Testis (tissue), 3 donors: Measurements from ENCODE around the gene ATP2A2. TPM values are rescaled to one million over a fixed set of nuclear protein-coding genes. Genes with fewer than 3 reads are reported as not detected.
A peak's percentile ranks its signal among the peaks of the same experiment; 100 is the strongest.
"Not testable (repeated sequence)": the region's sequence is repeated elsewhere in the genome, so short reads cannot be mapped to it uniquely, and the experiment has no call there.

ENCODE experiments used
- DNase-seq: peaks from one replicate; pipeline ENCODE4 v3.0.0-alpha.2; 2019
- H3K27ac ChIP-seq, 2 donors: fragments of 200-600 bp; sonication (generic); one replicate each; pipeline ENCODE4 v1.5.1; 2019
- H3K27me3 ChIP-seq: fragments of 200-600 bp; sonication (generic); one replicate; pipeline ENCODE4 v1.5.1; 2019
- H3K36me3 ChIP-seq: fragments of 200-600 bp; sonication (generic); one replicate; pipeline ENCODE4 v1.5.1; 2017; ENCODE audit warnings: low read depth; ENCODE audit errors: missing control alignments
- H3K4me1 ChIP-seq: fragments of 200-600 bp; sonication (generic); one replicate; pipeline ENCODE4 v1.5.1; 2019
- H3K4me3 ChIP-seq, 2 donors: fragments of 200-600 bp; sonication (generic); one replicate each; pipeline ENCODE4 v1.5.1; 2017 to 2019
- H3K9me3 ChIP-seq: fragments of 200-600 bp; sonication (generic); one replicate; pipeline ENCODE4 v1.5.1; 2017
- POLR2A ChIP-seq: fragments of 450-650 bp; IDR thresholded peaks from one replicate; pipeline ENCODE4 v1.6.1; 2017; ENCODE audit warnings: antibody characterized with exemption, mild to moderate bottlenecking, moderate library complexity
- WGBS, 2 donors: methylation state at CpG; one replicate each; pipeline ENCODE4 v1.1.5; 2018; 5-methylcytosine and 5-hydroxymethylcytosine counted together
- intact Hi-C: fragments of 100-400 bp; cut with DNase I; formaldehyde crosslinking; loops from one replicate; pipeline ENCODE4 v1.15.1; 2023; ENCODE audit warnings: low total_unique reads
- polyA plus RNA-seq: library from polyadenylated mRNA; stranded (reverse); fragments of 350-450 nt; fragmentation: Illumina TruSeq; extraction: RNeasy Lipid Tissue Mini Kit (QIAGEN cat#74804); gene quantifications from one replicate; pipeline ENCODE4 v1.2.3, GENCODE V29; 2014; ENCODE audit warnings: low read depth, low replicate concordance; ENCODE audit not compliant: insufficient read depth
- total RNA-seq, 2 donors: library from RNA; depleted of rRNA; stranded (reverse); fragments of >200 nt; gene quantifications; one replicate each; pipeline ENCODE4 v1.2.3, GENCODE V29; 2016
- TF ChIP-seq, protein P1 (sequence below), 3 experiments: fragments of 450-650 bp in 2 of 3; fragments of 200-600 bp in 1 of 3; sonication (generic) in 1 of 3; IDR thresholded peaks; one replicate each; pipeline ENCODE4 v1.5.1; 2016 to 2019; ENCODE audit warnings: antibody characterized with exemption in 3 of 3, mild to moderate bottlenecking in 2 of 3, moderate library complexity in 1 of 3

The ATP2A2 gene
- total and polyA plus RNA-seq, 3 donors from 2014 or later: 205 to 291 (median 226) TPM

DNA sequence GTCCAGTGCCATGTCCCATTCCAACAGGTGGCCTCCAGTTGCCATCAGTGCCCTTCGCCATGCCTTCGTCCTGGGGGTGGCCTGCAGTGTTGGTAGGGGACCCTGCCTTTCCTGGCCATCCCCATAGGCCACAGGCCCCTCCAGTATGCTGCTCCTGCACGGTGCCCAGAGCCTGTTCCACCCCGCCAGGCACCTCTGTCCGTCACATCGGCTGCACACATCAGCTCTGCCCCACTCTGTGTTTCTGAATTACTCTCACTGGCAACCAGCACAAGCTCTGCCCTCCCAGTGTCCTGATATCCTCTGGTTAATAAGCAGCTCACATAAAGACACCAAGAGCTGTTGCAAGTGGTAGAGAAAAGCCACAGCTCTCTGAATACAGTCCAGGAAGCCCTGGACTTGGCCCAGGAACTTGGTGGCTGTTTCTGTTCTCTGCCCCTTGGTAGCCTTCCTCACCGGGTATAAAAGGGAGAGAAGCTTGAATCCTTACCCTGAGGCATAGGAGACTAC, 31.3 kb upstream of the ATP2A2 start:
- peak overlapping the region in 1 of 2 donors; percentile 53 for H3K27ac ChIP-seq
- intact Hi-C loops: no loop called here
- WGBS, 2 donors: 82 to 83% methylated on average over 6 to 7 of the region's 7 CpGs

DNA sequence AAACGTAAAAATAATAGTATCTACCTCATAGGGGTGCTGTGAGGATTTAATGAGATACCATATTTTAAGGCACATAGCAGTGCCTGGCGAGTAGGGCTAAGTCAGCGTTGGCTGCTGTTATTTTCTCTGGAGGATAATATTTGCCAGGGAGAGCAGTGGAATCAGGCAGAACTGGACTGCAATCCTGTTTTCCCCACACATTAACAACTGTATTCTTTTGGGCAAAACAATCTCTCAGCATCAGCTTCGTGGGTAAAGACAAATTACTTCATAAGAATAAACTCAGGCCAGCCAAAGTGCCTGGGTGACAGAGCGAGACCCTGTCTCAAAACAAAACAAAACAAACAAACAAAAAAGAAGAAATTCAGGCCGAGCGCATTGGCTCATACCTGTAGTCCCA, 29.7 kb upstream of the ATP2A2 start:
- DNase-seq: no peak
- no peak overlapping the region for H3K27ac ChIP-seq
- WGBS, 2 donors: 88 to 89% methylated on average over 7 of the region's 7 CpGs
- intact Hi-C loops: no loop called here
- H3K36me3 ChIP-seq: no peaks in the 10 kb centered on the region
- peaks cover 30% of the 10 kb centered on the region for H3K4me1 ChIP-seq
- TF ChIP-seq, protein P1, sequence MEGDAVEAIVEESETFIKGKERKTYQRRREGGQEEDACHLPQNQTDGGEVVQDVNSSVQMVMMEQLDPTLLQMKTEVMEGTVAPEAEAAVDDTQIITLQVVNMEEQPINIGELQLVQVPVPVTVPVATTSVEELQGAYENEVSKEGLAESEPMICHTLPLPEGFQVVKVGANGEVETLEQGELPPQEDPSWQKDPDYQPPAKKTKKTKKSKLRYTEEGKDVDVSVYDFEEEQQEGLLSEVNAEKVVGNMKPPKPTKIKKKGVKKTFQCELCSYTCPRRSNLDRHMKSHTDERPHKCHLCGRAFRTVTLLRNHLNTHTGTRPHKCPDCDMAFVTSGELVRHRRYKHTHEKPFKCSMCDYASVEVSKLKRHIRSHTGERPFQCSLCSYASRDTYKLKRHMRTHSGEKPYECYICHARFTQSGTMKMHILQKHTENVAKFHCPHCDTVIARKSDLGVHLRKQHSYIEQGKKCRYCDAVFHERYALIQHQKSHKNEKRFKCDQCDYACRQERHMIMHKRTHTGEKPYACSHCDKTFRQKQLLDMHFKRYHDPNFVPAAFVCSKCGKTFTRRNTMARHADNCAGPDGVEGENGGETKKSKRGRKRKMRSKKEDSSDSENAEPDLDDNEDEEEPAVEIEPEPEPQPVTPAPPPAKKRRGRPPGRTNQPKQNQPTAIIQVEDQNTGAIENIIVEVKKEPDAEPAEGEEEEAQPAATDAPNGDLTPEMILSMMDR (IDR thresholded peaks at IDR 0.05): no peak
- TF ChIP-seq POLR2A: no peak
- no peaks in the 10 kb centered on the region for H3K9me3 ChIP-seq
- H3K27me3 ChIP-seq: no peaks in the 10 kb centered on the region
- H3K4me3 ChIP-seq: no peak overlapping the region

More for the DNA sequence above, 31.3 kb upstream of the ATP2A2 start:
- H3K9me3 ChIP-seq: no peaks in the 10 kb centered on the region
- H3K4me1 ChIP-seq: peaks cover 34% of the 10 kb centered on the region
- H3K36me3 ChIP-seq: no peaks in the 10 kb centered on the region
- TF ChIP-seq, protein P1 (IDR thresholded peaks at IDR 0.05): no peak
- TF ChIP-seq POLR2A: no peak
- no peaks in the 10 kb centered on the region for H3K27me3 ChIP-seq
- H3K4me3 ChIP-seq: no peak overlapping the region
- no peak for DNase-seq

DNA sequence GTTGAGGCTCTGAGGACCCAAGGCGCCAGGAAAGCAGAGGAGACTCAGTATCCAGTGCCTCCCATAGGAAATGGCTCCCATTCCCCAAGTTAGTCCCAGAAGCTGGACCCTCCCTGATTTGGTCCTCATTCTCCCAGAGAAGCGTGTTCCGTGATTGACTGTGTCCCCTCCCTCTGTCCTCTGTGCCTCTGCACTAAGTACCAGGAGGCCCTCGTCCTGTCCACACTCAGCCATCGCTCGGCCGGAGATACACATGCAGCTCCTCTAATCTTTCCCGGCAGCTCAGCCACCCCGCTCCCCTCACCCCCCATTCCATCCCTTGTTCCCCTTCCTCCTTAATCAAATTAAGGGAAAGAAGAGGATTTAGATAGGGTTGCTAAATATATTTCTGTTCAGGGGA, 28.3 kb upstream of the ATP2A2 start:
- Histone ChIP-seq H3K4me3 (no peak overlapping the region), H3K36me3 (no peaks in the 10 kb centered on the region), H3K9me3 (no peaks in the 10 kb centered on the region), H3K4me1 (peaks cover 28% of the 10 kb centered on the region), H3K27ac (peak overlapping the region; percentile 63 to 82), H3K27me3 (no peaks in the 10 kb centered on the region)
- no peak for TF ChIP-seq POLR2A
- TF ChIP-seq, protein P1 (IDR thresholded peaks at IDR 0.05): no peak
- peak; percentile 16 for DNase-seq
- intact Hi-C loops: no loop called here
- WGBS, 2 donors: 61 to 63% methylated on average over 9 of the region's 9 CpGs

DNA sequence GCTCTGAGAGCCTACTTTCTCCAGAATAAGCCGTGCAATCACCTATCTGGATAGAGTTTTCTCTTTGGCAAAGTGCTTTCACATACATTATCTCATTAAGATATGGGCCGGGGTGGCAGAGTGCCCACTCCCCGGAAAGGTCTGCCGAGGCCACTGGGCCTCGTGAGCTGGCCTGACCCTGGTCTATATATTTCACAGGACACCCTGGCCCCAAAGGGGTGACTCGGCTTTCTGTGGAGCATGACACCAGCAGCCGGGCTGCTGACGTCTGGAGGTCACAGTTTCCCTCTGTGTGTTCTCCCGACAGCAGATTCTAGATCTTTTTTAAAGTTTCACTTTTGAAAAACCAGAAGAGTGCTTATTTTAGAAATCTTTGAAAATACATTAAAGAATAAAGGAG, 27.9 kb upstream of the ATP2A2 start:
- TF ChIP-seq, protein P1 (IDR thresholded peaks at IDR 0.05): no peak
- no peak for TF ChIP-seq POLR2A
- intact Hi-C loops: no loop called here
- Histone ChIP-seq H3K27ac (peak overlapping the region; percentile 63 to 82), H3K9me3 (no peaks in the 10 kb centered on the region), H3K4me3 (no peak overlapping the region), H3K36me3 (no peaks in the 10 kb centered on the region), H3K27me3 (no peaks in the 10 kb centered on the region), H3K4me1 (peaks cover 24% of the 10 kb centered on the region)
- 22 to 44% methylated on average over 9 of the region's 9 CpGs for WGBS, 2 donors
- peak; percentile 72 for DNase-seq

DNA sequence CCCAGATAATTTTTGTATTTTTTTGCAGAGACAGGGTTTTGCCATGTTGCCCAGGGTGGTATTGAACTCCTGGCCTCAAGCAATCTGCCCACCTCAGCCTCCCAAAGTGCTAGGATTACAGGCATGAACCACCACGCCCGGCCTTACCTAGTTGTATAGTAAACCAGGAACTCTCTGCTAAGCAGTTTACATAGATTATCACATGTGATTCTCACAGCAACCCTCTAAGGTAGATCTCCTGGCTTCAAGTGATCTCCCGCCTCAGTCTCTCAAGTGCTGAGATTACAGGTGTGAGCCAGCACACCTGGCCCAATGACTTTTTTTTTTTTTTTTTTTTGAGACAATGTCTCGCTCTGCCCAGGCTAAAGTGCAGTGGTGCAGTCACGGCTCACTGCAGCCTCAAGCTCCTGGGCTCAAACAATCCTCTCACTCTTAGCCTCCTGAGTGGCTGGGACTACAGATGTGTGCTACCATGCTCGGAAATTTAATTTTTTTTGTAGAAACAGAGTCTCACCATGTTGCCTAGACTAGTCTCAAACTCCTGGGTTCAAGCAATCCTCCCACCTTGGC, 26.0 kb upstream of the ATP2A2 start:
- intact Hi-C loops: no loop called here
- 93 to 97% methylated on average over 6 of the region's 6 CpGs for WGBS, 2 donors

DNA sequence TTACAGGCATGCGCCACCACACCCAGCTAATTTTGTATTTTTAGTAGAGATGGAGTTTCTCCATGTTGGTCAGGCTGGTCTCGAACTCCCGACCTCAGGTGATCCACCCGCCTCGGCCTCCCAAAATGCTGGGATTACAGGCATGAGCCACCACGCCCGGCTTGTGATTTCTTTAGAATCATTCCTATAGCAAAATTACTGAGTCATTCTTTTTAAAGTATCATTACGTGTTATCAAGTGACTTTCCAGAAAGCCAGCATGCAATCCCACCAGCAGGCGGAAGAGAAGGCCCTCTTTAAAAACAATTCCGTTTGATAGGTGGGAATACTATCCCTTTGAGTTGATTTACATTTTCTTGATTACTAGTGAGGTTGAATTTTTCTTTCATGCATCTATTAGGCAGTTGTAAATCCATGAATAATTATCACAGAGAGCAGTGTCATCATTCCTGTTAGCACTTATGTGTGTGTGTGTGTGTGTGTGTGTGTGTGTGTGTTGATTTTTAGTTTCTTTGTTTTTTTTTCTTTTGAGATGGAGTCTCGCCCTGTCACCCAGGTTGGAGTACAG, 25.1 kb upstream of the ATP2A2 start:
- H3K9me3 ChIP-seq, H3K27ac ChIP-seq, H3K36me3 ChIP-seq, intact Hi-C loops, H3K27me3 ChIP-seq, H3K4me3 ChIP-seq, DNase-seq: not testable (repeated sequence)
- WGBS, 2 donors: 92 to 96% methylated on average over 11 of the region's 11 CpGs
- H3K4me1 ChIP-seq: peaks cover 18% of the 10 kb centered on the region

More for the DNA sequence above, 26.0 kb upstream of the ATP2A2 start:
- Histone ChIP-seq H3K27me3 (no peaks in the 10 kb centered on the region), H3K4me3 (no peak overlapping the region), H3K9me3 (no peaks in the 10 kb centered on the region), H3K36me3 (no peaks in the 10 kb centered on the region), H3K27ac (no peak overlapping the region), H3K4me1 (peaks cover 20% of the 10 kb centered on the region)
- TF ChIP-seq, protein P1 (IDR thresholded peaks at IDR 0.05): no peak
- no peak for TF ChIP-seq POLR2A
- DNase-seq: no peak
